ENCODE results near the gene ENAH.

DNA sequence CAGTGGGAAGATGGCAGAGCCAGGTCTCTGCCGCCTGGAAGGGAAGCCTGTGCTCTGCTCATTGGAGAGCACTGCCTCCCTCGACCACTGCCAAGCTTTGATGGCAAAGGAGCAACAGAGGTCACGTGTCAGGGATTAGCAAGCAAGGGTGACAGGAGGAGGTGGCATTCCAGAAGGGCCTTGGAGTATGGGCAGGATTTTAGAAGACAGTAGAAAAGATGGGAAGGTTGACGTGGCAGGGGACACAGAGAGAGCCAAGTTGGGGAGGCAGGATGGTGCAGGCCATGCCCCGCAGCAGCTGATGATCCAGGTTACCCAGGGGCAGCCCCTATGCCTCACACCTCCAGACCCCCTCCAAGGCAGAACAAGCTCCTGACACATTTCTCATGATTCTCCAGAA, 203.1 kb downstream of the ENAH start:
- TF ChIP-seq, protein P1, sequence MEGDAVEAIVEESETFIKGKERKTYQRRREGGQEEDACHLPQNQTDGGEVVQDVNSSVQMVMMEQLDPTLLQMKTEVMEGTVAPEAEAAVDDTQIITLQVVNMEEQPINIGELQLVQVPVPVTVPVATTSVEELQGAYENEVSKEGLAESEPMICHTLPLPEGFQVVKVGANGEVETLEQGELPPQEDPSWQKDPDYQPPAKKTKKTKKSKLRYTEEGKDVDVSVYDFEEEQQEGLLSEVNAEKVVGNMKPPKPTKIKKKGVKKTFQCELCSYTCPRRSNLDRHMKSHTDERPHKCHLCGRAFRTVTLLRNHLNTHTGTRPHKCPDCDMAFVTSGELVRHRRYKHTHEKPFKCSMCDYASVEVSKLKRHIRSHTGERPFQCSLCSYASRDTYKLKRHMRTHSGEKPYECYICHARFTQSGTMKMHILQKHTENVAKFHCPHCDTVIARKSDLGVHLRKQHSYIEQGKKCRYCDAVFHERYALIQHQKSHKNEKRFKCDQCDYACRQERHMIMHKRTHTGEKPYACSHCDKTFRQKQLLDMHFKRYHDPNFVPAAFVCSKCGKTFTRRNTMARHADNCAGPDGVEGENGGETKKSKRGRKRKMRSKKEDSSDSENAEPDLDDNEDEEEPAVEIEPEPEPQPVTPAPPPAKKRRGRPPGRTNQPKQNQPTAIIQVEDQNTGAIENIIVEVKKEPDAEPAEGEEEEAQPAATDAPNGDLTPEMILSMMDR (optimal IDR thresholded peaks at IDR 0.05 in 1 of 3, IDR thresholded peaks at IDR 0.05 in 1 of 3, conservative IDR thresholded peaks at IDR 0.05 in 1 of 3; ENCODE audit: extremely low read depth in 1 of 3, insufficient read depth in 2 of 3, low read length in 3 of 3) = no peak
- TF ChIP-seq EZH2 (IDR thresholded peaks at IDR 0.05; ENCODE audit: low read length) = no peak
